ENCODE measurements around the gene PRKRIP1.
"Not testable (repeated sequence)": the region's sequence is repeated elsewhere in the genome, so short reads cannot be mapped to it uniquely, and the experiment has no call there.

The PRKRIP1 gene

GRCh38 chr7:102404005-102404861 is 8.1 kb downstream of the PRKRIP1 start:
- peak; percentile 16 for DNase-seq

- DNase-seq = not testable (repeated sequence)
These were observed 8.7 kb downstream of the PRKRIP1 start for GRCh38 chr7:102404862-102405188.

GRCh38 chr7:102407910-102408309 is 11.7 kb downstream of the PRKRIP1 start:
- no peak for DNase-seq

GRCh38 chr7:102408530-102408929 is 12.4 kb downstream of the PRKRIP1 start:
- DNase-seq = not testable (repeated sequence)

- no peak for DNase-seq
These were observed 13.2 kb downstream of the PRKRIP1 start for GRCh38 chr7:102409340-102409739.

GRCh38 chr7:102410123-102410522 is 14.0 kb downstream of the PRKRIP1 start:
- DNase-seq = no peak

GRCh38 chr7:102410918-102411317 is 14.8 kb downstream of the PRKRIP1 start:
- no peak for DNase-seq

GRCh38 chr7:102412548-102412947 is 16.4 kb downstream of the PRKRIP1 start:
- no peak for DNase-seq

GRCh38 chr7:102413091-102413490 is 16.9 kb downstream of the PRKRIP1 start:
- no peak for DNase-seq

GRCh38 chr7:102413611-102414010 is 17.4 kb downstream of the PRKRIP1 start:
- DNase-seq = no peak

- DNase-seq = no peak
These were observed 19.6 kb downstream of the PRKRIP1 start for GRCh38 chr7:102415685-102416225.

GRCh38 chr7:102416406-102416805 is 20.2 kb downstream of the PRKRIP1 start:
- DNase-seq = no peak

- no peak for DNase-seq
These were observed 20.9 kb downstream of the PRKRIP1 start for GRCh38 chr7:102417105-102417504.

- no peak for DNase-seq
These were observed 22.4 kb downstream of the PRKRIP1 start for GRCh38 chr7:102418592-102418991.

- no peak for DNase-seq
These were observed 25.6 kb downstream of the PRKRIP1 start for GRCh38 chr7:102421706-102422240.

GRCh38 chr7:102424129-102424551 is 28.0 kb downstream of the PRKRIP1 start:
- DNase-seq = no peak

GRCh38 chr7:102424787-102425218 is 28.6 kb downstream of the PRKRIP1 start:
- no peak for DNase-seq

GRCh38 chr7:102425639-102426267 is 29.6 kb downstream of the PRKRIP1 start:
- no peak for DNase-seq

- no peak for DNase-seq
These were observed 30.3 kb downstream of the PRKRIP1 start for GRCh38 chr7:102426268-102427018.

- no peak for DNase-seq
These were observed 30.8 kb downstream of the PRKRIP1 start for GRCh38 chr7:102427019-102427405.

- DNase-seq = no peak
These were observed 33.2 kb downstream of the PRKRIP1 start for GRCh38 chr7:102429141-102429899.

- peak; percentile 12 for DNase-seq
These were observed 35.6 kb downstream of the PRKRIP1 start for GRCh38 chr7:102431617-102432298.
